GM19193 (cell line): ENCODE measurements around the gene KRT4.

Source experiments
- POLR2A ChIP-seq: IDR thresholded peaks from 4 replicates; pipeline ENCODE4 v1.6.1; 2011; ENCODE audit not compliant: insufficient read depth, insufficient read length; ENCODE audit errors: extremely low read depth

The KRT4 gene

DNA sequence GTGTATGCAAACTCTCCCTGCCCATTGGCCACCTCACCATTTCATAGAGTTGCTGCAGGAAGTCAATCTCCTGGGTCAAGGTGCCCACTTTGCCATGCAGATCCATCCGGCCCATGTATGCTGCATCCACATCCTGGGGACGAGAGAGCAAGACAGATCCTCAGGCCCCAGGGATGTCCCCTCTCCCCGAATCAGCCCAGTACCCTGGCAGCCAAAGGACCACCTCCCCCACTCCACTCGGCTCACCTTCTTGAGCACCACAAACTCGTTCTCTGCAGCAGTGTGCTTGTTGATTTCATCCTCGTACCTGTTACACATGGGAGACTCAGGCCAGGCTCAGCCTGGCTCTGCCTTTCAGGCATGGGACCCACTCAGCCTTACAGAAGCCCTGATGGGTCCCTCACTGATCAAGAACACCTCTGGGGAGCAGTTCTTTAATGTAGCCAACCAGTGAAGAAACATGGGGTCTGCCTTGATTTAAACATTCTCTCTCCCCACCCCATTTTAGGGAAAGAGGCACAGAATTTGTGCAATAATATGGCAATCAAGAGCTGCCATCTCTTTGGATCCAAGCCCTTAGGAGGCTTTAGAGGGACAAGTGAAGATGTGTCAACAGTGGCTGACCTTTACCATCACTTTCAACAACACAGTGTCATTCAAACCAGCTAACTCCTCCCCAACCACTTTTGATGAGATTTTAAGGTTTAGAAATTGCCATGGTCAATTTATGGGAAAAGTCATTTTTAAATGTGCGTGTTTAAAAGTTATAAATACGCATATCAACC, 16.3 kb upstream of the KRT4 start:
- TF ChIP-seq POLR2A = no peak

DNA sequence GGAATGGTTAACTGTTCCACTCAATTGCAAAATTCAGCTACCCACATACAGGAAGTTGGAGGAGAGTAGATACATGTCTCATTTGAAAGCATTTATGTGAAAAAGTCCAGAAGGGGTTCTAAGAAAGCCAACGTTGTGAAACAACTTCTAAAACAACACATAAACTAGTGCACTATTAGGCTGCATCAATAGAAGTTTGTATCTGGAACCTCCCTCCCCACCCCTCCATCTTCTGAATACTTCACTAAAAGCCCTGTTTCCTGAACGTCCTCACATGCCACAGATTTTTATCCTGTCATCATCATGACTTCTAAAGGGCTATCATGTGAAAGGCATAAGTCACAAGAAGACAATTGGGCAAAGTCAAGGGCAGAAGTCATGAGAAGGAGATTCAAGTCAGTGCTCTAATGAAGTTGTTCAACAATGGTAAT, 14.7 kb upstream of the KRT4 start:
- TF ChIP-seq POLR2A = no peak

DNA sequence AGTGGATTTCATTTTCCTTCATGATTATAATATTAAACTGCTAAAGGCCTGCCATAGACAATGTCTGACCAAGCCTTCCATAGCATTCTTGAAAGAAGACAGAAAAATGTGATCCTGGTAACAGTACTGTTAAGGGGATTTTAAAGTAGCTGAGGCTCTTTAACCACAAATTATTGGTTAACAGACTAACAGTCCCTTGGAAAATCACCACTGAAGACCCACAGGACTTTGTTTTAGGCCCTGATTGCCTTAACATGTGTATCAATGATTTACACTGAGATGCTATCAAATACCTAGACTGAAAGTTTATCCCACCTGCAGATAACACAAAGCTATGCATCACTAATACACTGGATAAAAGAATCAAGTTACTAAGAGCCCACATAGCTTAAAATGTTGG, 14.2 kb upstream of the KRT4 start:
- TF ChIP-seq POLR2A = no peak

DNA sequence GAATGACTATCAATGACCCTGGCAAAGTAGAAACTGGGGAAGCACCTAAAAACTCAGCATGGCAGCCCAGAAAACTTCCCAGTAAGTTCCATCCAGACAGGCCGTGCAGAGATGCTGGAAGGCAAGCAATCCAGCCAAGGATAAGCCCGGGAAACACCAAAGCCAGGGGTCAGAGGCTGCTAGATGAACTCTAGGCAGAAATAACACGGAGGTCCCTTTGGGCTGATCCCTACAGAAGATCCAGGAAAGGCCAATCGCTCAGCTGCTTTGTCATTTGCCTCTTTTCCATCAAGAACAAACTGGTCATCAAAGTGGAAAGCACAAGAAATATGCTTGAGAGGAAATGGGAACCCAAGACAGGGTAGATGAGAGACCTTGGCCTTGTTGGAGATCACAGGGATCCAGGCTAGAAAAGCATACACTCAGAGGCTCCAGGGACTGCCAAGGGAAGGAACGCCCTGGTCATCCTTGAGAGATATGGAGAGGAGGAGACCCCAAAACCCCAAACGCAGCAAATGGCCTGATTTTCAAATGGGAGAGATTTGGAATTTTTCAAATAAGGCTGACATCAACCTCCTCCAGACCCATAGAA, 13.7 kb upstream of the KRT4 start:
- TF ChIP-seq POLR2A = no peak

DNA sequence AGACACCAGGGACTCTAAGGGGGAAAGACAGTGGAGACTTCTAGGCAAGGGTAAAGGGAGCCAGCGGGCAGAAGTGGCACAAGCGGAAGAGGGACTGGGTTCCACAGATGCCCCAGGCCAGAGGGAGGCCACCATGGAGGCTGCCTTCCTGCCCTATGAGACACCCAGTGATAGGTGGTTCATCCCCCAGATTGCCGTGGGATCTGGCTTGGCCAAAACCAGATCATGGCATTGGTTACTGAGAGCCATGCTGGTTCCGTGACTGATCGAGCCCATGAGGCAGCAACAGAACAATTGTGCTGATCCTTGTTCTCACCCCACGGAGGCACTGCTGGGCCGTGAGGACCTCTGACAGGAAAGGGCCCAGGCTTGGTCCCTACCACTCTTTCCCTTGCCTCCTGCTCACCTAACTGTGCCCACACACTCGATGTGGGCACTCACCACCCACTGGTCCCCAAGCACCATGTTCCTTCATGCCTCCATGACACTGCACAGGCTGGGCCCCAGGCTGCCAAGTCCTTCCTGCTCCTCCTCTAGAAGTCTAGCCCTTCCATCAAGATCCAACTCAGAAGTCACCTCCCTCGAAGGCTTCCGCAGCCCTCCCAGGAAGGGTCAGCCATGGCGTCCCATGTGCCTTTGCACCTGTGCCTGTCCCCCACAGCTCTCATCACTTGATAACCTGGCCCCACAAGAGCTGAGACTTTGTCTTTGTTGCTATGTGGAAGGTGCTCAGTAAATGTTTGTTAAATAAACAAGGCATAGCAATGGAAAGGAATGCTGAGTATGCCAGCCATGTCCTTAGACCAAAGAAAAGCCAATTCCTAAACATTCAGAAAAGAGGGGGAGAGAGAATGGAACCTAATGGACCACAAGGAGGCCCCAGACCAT, 12.9 kb upstream of the KRT4 start:
- no peak for TF ChIP-seq POLR2A

DNA sequence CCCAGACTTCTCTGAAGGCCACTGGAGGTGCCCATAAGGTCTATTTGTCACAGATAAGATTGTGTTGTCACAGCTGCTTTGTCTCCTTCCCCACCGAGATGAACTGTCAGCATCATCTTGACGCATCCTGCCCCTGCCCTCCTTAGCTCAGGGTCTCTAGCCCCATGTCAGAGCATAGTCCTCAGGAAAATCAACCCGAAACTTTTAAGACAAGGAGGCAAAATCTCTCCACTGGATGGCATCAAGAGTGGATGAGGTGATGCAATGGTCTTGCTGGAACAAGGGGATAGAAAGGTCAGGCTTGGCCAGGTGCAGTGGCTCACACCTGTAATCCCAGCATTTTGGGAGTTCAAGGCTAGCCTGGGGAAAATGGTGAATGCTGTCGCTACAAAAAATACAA, 12.0 kb upstream of the KRT4 start:
- no peak for TF ChIP-seq POLR2A

DNA sequence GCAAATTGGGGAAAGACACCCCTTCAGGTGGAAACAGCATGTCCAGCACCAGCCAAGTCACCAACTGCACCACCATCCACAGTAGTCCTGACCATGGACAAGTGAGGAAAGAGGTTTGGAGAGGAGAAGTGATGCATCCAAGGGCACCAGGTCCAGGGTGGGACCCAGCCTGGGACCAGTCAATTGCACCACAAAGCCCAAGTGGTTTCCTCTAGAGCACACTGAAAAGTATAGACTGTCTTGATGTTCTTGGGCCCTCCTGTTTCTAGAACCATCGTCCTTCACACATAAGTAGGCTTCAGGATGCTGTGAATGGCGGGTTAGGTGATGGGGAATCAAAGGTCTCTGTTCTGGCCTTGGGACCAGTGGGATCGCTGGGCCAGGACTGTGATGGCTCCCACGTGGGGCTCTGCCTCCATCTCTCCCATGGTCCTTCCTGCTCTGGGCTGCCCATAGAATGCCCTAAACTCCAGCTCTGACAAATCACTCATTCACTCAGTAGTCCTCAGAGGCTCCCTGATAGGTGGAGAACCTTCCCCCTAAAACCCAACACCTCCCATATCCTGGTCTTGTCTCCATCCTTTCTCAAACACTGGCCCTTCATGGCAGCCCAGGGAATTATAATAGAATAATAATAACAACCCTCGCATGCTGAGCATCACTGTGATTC, 11.0 kb upstream of the KRT4 start:
- no peak for TF ChIP-seq POLR2A

DNA sequence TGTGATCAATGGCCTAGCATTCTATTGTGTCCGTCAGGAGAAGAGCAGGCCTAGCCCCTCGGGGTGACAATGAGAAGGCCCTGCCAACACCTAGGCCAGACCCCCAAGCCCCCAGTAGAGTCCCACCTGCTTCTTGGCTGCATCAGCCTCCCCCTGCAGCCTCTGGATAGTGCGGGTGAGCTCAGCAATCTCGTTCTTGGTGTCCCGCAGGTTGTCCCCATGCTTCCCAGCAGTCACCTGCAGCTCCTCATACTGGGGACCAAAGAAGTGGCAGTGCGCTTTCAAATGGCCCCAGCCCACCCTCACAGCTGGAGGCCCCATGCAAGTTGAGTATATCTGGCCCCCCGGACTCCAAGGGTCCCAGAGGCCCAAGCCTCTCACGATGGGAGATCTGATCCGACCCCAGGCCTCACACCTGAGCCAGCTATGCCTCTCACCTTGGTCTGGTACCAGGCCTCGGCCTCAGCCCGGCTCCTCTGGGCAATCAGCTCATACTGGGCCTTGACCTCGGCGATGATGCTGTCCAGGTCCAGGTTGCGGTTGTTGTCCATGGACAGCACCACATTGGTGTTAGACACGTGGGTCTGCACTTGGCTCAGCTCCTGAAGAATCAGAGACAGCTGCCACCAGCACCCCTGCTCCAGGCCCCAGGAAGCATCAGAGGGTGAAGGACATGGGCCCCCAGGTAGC, 10.0 kb upstream of the KRT4 start:
- TF ChIP-seq POLR2A = no peak

DNA sequence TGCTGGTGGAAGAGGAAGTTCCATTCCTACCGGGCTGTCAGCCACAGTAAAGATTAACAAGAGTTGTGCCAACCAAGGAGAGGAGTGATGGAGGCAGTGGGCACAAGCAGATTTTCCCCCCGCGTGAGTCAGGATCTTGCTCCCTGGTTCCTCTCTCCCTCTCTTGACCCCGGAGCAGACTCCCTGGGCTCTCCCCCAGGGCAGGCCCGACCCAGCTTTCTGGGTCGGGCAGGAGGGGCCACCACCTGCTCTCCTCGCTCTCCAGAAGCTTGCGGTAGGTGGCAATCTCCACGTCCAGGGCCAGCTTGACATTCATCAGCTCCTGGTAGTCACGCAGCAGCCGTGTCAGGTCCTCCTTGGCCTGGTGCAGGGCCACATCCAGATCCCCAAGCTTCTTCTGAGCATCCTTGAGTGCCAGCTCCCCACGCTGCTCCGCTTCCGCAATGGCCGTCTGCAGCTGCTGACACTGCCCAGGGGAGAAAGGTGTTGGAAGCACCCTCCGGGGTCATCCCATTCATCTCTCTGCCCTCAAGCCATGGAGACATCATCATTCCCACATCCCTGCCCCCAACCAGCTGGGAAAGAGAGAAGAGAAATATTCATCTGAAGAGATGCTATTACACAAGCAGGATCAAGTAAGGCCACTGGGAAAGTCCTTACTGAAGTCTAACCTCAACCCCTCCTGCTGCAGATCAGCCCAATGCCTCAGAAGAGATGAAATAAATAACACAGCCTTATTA, 9.0 kb upstream of the KRT4 start:
- no peak for TF ChIP-seq POLR2A

DNA sequence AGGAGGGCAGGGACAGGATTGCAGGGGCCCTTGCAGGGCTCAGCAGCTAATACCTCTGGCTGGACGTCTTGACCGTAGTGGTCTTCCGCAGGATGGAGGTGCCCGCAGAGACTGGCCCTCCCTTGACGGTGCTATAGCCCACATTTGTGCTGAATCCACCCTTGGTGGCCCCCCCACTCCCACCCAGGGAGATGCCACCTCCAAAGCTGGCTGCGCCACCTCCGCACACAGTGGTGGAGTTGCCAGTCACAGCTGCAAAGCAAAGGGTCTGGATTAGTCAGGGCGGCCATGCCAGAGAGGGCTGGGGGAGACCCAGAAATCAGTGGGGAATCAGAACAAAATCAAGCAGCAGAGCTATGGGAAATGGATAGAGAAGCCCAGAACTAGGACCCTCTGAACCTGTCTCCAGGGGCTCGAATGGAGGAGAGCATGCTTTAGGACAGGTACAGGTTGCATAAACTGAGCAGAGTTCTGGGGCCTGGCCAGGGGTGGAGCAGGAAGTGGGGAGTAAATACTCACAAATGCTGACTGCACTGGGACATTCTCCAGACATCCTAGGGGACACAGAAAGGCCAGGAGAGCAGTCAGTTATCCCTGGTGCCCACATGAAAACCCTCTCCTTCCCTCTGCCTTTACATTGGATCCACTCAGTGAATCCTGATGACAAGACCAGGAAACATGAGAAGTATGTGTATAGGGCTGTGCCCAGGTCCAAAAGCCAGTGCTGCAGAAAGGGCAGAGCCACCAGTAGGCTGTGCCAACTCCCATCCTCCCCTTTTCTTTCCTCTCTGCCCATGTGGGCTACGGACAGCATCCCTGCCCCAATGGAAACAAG, 8.1 kb upstream of the KRT4 start:
- TF ChIP-seq POLR2A = no peak

DNA sequence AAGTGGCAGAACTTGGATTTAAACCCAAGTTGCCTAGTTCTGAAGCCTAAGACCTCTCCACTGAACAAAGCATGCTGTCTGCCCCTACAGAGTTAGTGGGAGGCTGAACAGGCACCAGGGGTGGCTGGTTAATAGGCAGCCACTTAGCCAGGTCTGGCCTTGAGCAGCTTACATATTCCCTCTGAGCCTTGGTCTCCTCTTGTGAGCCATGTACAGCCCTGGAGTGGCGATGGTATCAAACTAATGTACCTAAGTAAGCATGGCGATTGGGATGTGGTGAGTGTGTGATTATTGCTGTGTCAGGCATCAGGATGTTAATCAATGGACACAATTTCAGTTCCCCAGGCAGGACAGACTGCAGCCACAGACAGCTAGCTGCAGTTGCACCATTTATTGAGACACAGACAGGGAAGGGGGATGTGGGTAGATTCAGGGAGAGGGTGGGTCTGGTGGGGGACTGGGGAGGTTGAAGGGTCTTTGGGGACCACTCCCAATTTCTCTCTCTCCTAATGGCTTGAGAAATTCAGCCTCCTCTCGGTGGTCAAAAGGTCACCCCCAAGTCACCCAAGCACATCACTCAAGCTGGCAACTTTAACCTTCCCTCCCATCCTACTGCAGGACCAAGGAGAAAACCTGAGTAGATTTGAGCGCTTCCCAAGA, 7.3 kb upstream of the KRT4 start:
- TF ChIP-seq POLR2A = no peak

DNA sequence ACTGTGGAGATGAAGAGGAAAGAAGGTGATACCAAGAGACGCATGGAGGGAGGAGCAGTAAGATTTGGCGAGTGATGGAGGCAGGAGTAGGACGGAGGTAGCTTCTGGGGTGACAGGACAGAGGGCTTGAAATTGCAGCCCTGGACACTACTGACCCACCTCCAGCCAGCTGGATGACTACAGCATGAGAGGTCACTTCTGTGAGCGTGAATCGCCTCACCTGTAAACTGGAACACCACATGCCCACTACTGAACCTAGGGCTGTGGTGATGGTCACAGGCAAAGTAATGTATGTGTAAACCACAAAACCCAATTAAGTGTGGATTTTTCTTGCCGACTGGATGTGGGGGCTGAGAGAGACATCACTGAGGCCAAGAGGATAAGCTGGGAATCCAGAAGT, 6.6 kb upstream of the KRT4 start:
- TF ChIP-seq POLR2A = no peak
